ENCODE data around the gene RACGAP1. TPM values are rescaled to one million over a fixed set of nuclear protein-coding genes. Genes with fewer than 3 reads are reported as not detected.
A peak's percentile ranks its signal among the peaks of the same experiment; 100 is the strongest.

Gene RACGAP1
- total and polyA plus RNA-seq, 2 of the 4 experiments (the other 2 are of a cell fraction): 37.9 to 110 TPM

DNA sequence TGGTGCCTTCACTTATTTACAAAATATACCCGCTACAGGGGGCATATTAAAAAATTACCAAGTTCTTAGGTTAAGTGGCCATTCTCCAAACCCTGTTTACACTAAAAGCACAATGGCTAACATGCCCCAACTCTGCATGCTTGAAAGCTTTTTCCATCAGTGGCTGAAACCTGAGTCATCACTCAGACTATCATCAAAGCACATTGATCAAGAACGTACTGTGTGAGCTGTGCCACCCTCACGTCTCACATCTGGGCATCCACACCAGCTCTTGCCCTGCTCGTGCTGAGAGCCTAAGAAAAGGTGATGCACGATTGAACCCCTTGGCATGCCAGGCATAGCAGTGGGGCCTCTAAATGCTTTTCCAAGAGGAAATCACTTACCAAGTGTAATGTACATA lies 39.3 kb downstream of the RACGAP1 start:
- H3K27me3 ChIP-seq (ENCODE audit: control insufficient read depth, insufficient read depth, low read length): no peaks in the 10 kb centered on the region
- H2AFZ ChIP-seq (replicated peaks; ENCODE audit: low read length, poor library complexity): no peak overlapping the region
- no peak overlapping the region for H4K8ac ChIP-seq (ENCODE audit: low read depth in 2 of 2, low read length in 2 of 2)
- H3K14ac ChIP-seq (replicated peaks; ENCODE audit: low read depth, low read length): no peak overlapping the region
- H4K91ac ChIP-seq (ENCODE audit: insufficient read depth, low read depth, low read length): no peak overlapping the region
- 100% methylated on average over 1 of the region's 5 CpGs; no CpG with 5 or more reads in 1 of the 2 experiments for WGBS, 2 experiments (ENCODE audit: extremely low coverage in 2 of 2, insufficient read length in 1 of 2)
- H2AK5ac ChIP-seq (ENCODE audit: low read depth, low read length): no peak overlapping the region
- no peak overlapping the region for H3K4me2 ChIP-seq (ENCODE audit: low read depth, low read length)
- dilution Hi-C loops (cut with HindIII; ENCODE audit: low sequenced_read_pairs, unreplicated experiment): no loop called here
- H3K9me3 ChIP-seq (ENCODE audit: control insufficient read depth, insufficient read depth, low read length): no peaks in the 10 kb centered on the region
- H3K9ac ChIP-seq (ENCODE audit: low read depth, low read length): no peak overlapping the region
- no peak overlapping the region for H2BK5ac ChIP-seq (ENCODE audit: low read depth, low read length, poor library complexity, severe bottlenecking)
- TF ChIP-seq MAFK (IDR thresholded peaks at IDR 0.05; ENCODE audit: low read depth, low read length): no peak
- TF ChIP-seq RFX5 (IDR thresholded peaks at IDR 0.05; ENCODE audit: low read depth, low read length): no peak
- no peak for TF ChIP-seq SMC3 (IDR thresholded peaks at IDR 0.05; ENCODE audit: low read depth, low read length)
- no peak for TF ChIP-seq NFE2L2 (IDR thresholded peaks at IDR 0.05; ENCODE audit: low read depth, low read length)
- no peak for TF ChIP-seq FOS (IDR thresholded peaks at IDR 0.05; ENCODE audit: low read depth, low read length)
- TF ChIP-seq RCOR1 (IDR thresholded peaks at IDR 0.05; ENCODE audit: insufficient replicate concordance, low read length): no peak
- no peak for TF ChIP-seq BHLHE40 (IDR thresholded peaks at IDR 0.05; ENCODE audit: low read depth, low read length)
- TF ChIP-seq CHD1 (IDR thresholded peaks at IDR 0.05; ENCODE audit: low read depth, low read length): no peak
- no peak for TF ChIP-seq RAD21 (IDR thresholded peaks at IDR 0.05; ENCODE audit: low read length)
- TF ChIP-seq MXI1 (IDR thresholded peaks at IDR 0.05; ENCODE audit: borderline replicate concordance, low read depth, low read length): no peak
- TF ChIP-seq MAZ (IDR thresholded peaks at IDR 0.05; ENCODE audit: borderline replicate concordance, low read depth, low read length): no peak
- TF ChIP-seq, protein P1, sequence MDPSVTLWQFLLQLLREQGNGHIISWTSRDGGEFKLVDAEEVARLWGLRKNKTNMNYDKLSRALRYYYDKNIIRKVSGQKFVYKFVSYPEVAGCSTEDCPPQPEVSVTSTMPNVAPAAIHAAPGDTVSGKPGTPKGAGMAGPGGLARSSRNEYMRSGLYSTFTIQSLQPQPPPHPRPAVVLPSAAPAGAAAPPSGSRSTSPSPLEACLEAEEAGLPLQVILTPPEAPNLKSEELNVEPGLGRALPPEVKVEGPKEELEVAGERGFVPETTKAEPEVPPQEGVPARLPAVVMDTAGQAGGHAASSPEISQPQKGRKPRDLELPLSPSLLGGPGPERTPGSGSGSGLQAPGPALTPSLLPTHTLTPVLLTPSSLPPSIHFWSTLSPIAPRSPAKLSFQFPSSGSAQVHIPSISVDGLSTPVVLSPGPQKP (IDR thresholded peaks at IDR 0.05; ENCODE audit: borderline replicate concordance, low read depth, low read length): no peak
- TF ChIP-seq, protein P2, sequence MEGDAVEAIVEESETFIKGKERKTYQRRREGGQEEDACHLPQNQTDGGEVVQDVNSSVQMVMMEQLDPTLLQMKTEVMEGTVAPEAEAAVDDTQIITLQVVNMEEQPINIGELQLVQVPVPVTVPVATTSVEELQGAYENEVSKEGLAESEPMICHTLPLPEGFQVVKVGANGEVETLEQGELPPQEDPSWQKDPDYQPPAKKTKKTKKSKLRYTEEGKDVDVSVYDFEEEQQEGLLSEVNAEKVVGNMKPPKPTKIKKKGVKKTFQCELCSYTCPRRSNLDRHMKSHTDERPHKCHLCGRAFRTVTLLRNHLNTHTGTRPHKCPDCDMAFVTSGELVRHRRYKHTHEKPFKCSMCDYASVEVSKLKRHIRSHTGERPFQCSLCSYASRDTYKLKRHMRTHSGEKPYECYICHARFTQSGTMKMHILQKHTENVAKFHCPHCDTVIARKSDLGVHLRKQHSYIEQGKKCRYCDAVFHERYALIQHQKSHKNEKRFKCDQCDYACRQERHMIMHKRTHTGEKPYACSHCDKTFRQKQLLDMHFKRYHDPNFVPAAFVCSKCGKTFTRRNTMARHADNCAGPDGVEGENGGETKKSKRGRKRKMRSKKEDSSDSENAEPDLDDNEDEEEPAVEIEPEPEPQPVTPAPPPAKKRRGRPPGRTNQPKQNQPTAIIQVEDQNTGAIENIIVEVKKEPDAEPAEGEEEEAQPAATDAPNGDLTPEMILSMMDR (conservative IDR thresholded peaks at IDR 0.05; ENCODE audit: low read depth, low read length): no peak
- TF ChIP-seq, protein P3, sequence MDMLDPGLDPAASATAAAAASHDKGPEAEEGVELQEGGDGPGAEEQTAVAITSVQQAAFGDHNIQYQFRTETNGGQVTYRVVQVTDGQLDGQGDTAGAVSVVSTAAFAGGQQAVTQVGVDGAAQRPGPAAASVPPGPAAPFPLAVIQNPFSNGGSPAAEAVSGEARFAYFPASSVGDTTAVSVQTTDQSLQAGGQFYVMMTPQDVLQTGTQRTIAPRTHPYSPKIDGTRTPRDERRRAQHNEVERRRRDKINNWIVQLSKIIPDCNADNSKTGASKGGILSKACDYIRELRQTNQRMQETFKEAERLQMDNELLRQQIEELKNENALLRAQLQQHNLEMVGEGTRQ (IDR thresholded peaks at IDR 0.05; ENCODE audit: low read depth, low read length): no peak
- TF ChIP-seq CEBPB (IDR thresholded peaks at IDR 0.05; ENCODE audit: low read depth, low read length): no peak
- TF ChIP-seq POLR2A (IDR thresholded peaks at IDR 0.05; ENCODE audit: low read depth, low read length): no peak
- in situ Hi-C loops (cut with MboI; ENCODE audit: low sequenced_read_pairs): no loop called here
- H2BK20ac ChIP-seq (ENCODE audit: low read depth, low read length): no peak overlapping the region
- no peak overlapping the region for H2BK15ac ChIP-seq (ENCODE audit: low read depth, low read length)
- DNase-seq: peak; percentile 35
- ChIA-PET POLR2A (ENCODE audit: unreplicated experiment) (no interaction called here), CTCF (interaction anchor here (0.7 kb wide), 1 partner anchor 31 kb away, joined by 3 read pairs; no protein-coding TSS in a partner anchor)
- H3K56ac ChIP-seq (ENCODE audit: extremely low read depth, insufficient read depth, low read length): no peak overlapping the region
- peaks cover 18% of the 10 kb centered on the region for H3K4me1 ChIP-seq (ENCODE audit: control insufficient read depth, insufficient read depth, low read length)
- no peak overlapping the region for H3K18ac ChIP-seq (ENCODE audit: low read depth, low read length)
- H4K5ac ChIP-seq (ENCODE audit: low read depth, low read length): no peak overlapping the region
- H2BK120ac ChIP-seq (ENCODE audit: low read depth, low read length): no peak overlapping the region
- no peaks in the 10 kb centered on the region for H3K36me3 ChIP-seq (ENCODE audit: control insufficient read depth, insufficient read depth, low read length)
- peaks cover 18% of the 10 kb centered on the region for H3K9me1 ChIP-seq (ENCODE audit: insufficient read depth, low read length)
- no peak overlapping the region for H2AK9ac ChIP-seq (replicated peaks; ENCODE audit: low read depth, low read length, poor library complexity)
- H3K4me3 ChIP-seq (ENCODE audit: insufficient read depth, low read depth, low read length): no peak overlapping the region
- no TSS peak for BruUV-seq (replicated peaks)
- no peak overlapping the region for H3K23ac ChIP-seq (ENCODE audit: low read depth, low read length)
- no peak for ATAC-seq (ENCODE audit: low read depth)
- H3K79me1 ChIP-seq (ENCODE audit: low read depth in 1 of 2, low read length in 2 of 2): peaks cover 3 to 39% of the 10 kb centered on the region in 2 experiments; a peak in 3 of 4 replicates
- no peak overlapping the region for H3K4ac ChIP-seq (ENCODE audit: low read depth, low read length)
- intact Hi-C loops (cut with micrococcal nuclease): no loop called here
- no peak overlapping the region for H3K27ac ChIP-seq (ENCODE audit: insufficient read depth, low read length)
- H4K20me1 ChIP-seq (ENCODE audit: insufficient read depth, low read length): no peaks in the 10 kb centered on the region; the same call in 1 of the 2 replicates

All from IMR-90 (cell line).